Activated naive CD4-positive, alpha-beta T cell treated with anti-CD3 and anti-CD28 coated beads, Interleukin-2, amount 50 U/mL, for 24 hours (primary cell): Measurements from ENCODE around the gene PDE6H.

Source experiments
- H3K27ac Mint-ChIP-seq: one replicate; pipeline ENCODE4 v1.8.0; 2021; ENCODE audit warnings: mild to moderate bottlenecking, mixed read lengths
- H3K27me3 Mint-ChIP-seq: one replicate; pipeline ENCODE4 v1.8.0; 2021; ENCODE audit warnings: mixed read lengths
- H3K36me3 Mint-ChIP-seq: one replicate; pipeline ENCODE4 v1.8.0; 2021; ENCODE audit warnings: mixed read lengths
- H3K4me1 Mint-ChIP-seq: one replicate; pipeline ENCODE4 v1.8.0; 2021; ENCODE audit warnings: mixed read lengths
- H3K4me3 Mint-ChIP-seq: one replicate; pipeline ENCODE4 v1.8.0; 2021; ENCODE audit warnings: mild to moderate bottlenecking, mixed read lengths
- H3K9me3 Mint-ChIP-seq: one replicate; pipeline ENCODE4 v1.8.0; 2021; ENCODE audit warnings: mixed read lengths

PDE6H gene

DNA sequence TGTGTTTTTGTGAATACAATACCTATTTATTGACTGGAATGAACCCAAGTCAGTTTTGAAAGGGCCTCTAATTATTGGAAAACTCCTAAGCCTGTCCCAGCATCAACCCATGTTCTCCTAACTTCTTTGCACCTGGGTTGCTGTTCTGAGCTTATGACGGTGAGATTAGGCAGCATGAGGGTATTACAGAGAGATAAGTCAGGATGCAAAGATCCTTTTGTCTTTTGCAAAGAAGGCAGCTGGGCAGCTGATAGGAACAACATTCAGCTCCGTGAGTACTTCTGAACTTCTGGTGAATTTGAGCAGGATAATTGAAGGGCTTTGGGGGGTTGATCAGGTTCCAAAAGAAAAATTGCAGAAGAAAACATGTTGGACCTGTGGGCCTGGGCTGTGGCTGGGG is at the start of gene PDE6H:
Gene PDE6H (plus strand): TSS at position 227 of the 400 bp plus-strand sequence. CDS start 4,971 bp downstream, outside the sequence.
- Mint-ChIP-seq H3K27ac (no peak within 1 kb of the TSS), H3K9me3 (peaks cover 7% of the 10 kb centered on the region), H3K4me3 (no peak within 1 kb of the TSS), H3K36me3 (peaks cover 3% of the 10 kb centered on the region), H3K27me3 (no peaks in the 10 kb centered on the region), H3K4me1 (peaks cover 58% of the 10 kb centered on the region)

DNA sequence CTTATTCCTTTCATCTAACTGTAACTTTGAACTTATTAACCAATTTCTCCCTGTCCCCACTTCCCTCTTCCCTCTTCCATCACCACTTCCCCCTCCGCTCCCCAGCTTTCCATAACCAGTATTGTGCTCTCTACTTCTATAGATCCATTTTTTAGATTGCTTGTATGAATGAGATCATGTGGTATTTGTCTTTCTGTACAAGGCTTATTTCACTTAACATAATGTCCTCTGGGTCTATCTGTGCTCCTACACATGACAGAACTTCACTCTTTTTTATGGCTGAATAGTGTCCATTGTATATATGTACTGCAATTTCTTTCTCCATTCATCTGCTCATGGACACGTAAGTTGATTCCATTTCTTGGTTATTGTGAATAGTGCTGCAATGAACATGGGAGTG is 48.9 kb upstream of the PDE6H start:
- peaks cover 28% of the 10 kb centered on the region for H3K36me3 Mint-ChIP-seq
- no peaks in the 10 kb centered on the region for H3K9me3 Mint-ChIP-seq
- H3K27me3 Mint-ChIP-seq = no peaks in the 10 kb centered on the region
- H3K4me3 Mint-ChIP-seq = no peak overlapping the region
- no peak overlapping the region for H3K27ac Mint-ChIP-seq
- H3K4me1 Mint-ChIP-seq = peaks cover 42% of the 10 kb centered on the region

DNA sequence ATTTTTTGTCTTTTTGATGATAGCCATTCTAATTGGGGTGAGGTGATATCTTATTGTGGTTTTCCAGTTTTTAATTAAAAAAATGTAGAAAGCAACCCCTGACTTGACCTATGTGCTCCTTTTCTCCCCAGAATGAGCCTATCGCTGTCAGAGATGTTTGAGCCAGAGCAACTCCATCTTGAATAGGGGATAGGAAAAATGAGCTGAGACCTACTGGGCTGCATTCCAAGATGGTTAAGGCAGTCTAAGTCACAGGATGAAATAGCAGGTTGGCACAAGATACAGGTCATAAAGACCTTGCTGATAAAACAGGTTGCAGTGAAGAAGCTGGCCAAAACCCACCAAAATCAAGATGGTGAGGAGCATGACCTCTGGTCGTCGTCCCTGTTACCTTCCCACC is 48.3 kb upstream of the PDE6H start:
- Mint-ChIP-seq H3K36me3 (peaks cover 24% of the 10 kb centered on the region), H3K27ac (no peak overlapping the region), H3K4me1 (peaks cover 37% of the 10 kb centered on the region), H3K4me3 (no peak overlapping the region), H3K27me3 (no peaks in the 10 kb centered on the region), H3K9me3 (no peaks in the 10 kb centered on the region)

DNA sequence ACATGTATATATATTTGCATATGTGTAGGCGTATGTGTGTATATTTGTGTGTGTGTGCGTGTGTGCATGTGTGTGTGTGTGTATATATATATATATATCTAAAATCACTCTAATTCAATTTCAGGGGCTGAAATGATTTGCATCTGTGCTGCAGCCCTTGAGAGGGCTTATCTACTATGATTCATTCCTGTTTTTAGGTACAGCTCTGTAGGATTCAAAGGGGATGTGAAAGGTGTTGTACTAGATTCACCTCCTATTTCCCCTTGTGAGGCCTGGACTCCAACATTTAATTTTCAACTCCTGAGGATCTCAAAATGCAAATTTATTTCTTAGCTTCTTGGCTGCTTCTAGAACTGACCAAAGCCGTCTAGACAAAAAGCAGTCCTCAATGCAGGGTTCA is 45.6 kb upstream of the PDE6H start:
- peaks cover 26% of the 10 kb centered on the region for H3K36me3 Mint-ChIP-seq
- no peaks in the 10 kb centered on the region for H3K9me3 Mint-ChIP-seq
- H3K27me3 Mint-ChIP-seq = no peaks in the 10 kb centered on the region
- no peak overlapping the region for H3K27ac Mint-ChIP-seq
- H3K4me3 Mint-ChIP-seq = no peak overlapping the region
- H3K4me1 Mint-ChIP-seq = peaks cover 15% of the 10 kb centered on the region

DNA sequence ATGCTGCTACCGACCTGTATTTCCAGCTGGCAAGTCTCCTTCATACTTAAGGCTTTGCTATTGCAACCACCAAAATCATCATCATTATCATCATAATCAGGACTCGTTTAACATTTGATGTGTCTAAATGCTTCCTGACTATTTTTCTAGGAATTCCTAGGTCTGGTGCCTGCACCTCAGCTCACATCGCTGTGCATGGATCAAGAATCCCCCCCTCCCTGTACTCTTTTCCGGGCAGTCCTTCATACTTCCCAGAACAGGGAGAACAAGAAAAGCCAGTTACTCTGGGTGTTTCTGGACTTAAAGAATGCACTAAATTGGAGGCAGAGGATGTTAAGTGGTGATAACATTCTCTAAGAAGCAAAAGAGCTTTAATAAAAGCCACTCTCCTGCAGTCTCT is 43.9 kb upstream of the PDE6H start:
- H3K36me3 Mint-ChIP-seq = peaks cover 37% of the 10 kb centered on the region
- peaks cover 28% of the 10 kb centered on the region for H3K4me1 Mint-ChIP-seq
- no peaks in the 10 kb centered on the region for H3K9me3 Mint-ChIP-seq
- no peaks in the 10 kb centered on the region for H3K27me3 Mint-ChIP-seq
- no peak overlapping the region for H3K4me3 Mint-ChIP-seq
- H3K27ac Mint-ChIP-seq = no peak overlapping the region

DNA sequence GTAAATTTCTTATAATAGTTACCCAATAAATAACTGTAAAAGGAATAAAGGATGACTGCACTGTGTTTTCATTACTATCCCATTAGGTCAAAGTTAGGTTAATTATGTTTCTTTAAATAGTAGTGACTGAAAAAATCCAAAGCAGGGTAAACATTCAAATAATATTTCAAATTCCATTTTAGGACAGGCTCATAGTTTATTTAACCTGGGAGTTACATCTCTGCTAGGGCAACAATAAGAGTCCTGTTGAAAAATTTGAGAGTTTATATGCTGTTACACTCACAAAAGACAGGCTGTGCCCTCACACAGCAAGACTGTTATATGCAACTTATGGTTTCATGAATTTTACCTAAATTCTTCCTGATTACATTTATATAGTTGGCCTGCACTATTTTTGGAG is 42.5 kb upstream of the PDE6H start:
- Mint-ChIP-seq H3K27ac (no peak overlapping the region), H3K4me1 (peaks cover 35% of the 10 kb centered on the region), H3K9me3 (no peaks in the 10 kb centered on the region), H3K4me3 (no peak overlapping the region), H3K36me3 (peaks cover 39% of the 10 kb centered on the region), H3K27me3 (no peaks in the 10 kb centered on the region)

DNA sequence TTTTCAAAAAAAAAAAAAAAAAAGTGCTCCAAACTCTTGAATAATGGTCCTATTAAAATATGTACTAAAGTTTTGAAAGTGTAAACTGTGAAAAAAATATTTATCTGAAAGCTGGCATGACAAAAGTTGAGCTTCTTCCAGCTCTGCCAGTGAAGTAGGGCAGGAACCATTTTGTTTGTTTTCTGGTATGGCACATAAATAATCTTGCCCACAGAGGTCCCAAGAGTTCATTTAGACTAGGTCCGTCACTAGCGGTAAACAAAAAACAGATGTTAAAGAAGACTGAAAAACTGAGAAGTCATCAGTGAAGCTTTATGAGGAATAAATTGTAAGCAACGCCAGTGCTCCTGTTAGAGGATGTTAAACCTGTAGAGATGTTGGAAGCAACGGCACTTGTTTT is 41.5 kb upstream of the PDE6H start:
- Mint-ChIP-seq H3K27me3 (no peaks in the 10 kb centered on the region), H3K27ac (no peak overlapping the region), H3K4me3 (no peak overlapping the region), H3K4me1 (peaks cover 45% of the 10 kb centered on the region), H3K9me3 (no peaks in the 10 kb centered on the region), H3K36me3 (peaks cover 39% of the 10 kb centered on the region)

DNA sequence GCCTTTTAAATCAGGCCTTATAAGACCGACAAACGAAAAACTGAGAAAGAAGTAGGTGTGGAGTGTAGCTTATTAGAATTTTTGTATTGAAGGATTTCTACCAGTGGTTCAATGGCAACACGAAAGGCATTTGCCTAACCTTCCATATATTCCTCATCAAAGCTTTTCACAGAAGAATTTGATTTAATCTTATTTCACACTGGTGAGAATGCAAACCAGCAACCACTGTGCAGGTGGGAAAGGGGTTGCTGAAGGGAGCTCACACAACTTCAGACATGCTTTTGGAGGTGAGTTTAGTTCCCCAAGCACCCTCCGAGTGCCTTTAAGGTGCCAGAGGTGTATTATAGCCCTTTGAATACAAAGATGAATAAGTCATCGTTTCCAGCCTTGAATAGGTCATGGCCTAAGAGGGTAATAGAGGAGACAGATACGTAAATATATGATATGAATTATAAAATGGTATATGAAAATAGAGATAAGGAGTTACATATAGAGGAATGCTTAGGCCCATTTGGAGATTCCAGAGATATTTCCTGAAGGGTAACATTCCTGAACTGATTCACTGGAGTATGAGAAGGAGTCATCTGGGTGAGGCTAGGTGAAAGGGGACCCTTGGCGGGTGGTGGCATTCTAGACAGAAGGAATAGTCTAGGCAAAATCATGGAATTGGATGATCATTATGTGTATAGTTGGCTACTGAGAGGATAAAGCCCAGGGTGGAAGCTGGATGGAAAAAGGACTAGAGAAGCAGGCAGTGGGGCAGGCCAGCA is 40.9 kb upstream of the PDE6H start:
- Mint-ChIP-seq H3K9me3 (no peaks in the 10 kb centered on the region), H3K27me3 (no peaks in the 10 kb centered on the region), H3K4me3 (no peak overlapping the region)

DNA sequence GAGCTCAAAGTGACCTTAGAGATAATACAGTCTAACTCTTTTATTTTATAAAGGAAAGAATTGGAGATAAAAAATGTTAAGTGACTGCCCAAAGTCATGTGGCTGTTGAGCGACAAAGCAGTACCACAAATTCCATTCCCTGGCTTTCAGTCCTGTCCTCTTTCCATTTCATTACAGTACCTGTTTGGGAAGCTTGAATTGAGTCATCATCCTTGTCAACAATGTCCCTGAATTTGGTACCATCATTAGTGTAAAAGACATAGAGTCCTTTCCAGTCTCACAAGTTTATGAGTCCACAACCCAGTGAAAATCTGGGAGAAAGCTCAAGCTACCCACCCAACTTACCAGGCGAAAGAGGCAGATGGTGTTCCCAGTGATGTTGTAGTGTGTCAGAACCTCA is 38.3 kb upstream of the PDE6H start:
- H3K36me3 Mint-ChIP-seq = peaks cover 41% of the 10 kb centered on the region
- no peak overlapping the region for H3K27ac Mint-ChIP-seq
- H3K27me3 Mint-ChIP-seq = no peaks in the 10 kb centered on the region
- no peak overlapping the region for H3K4me3 Mint-ChIP-seq
- peaks cover 66% of the 10 kb centered on the region for H3K4me1 Mint-ChIP-seq
- H3K9me3 Mint-ChIP-seq = no peaks in the 10 kb centered on the region

More for the DNA sequence above, 40.9 kb upstream of the PDE6H start:
- Mint-ChIP-seq H3K27ac (peak overlapping the region; percentile 56), H3K36me3 (peaks cover 39% of the 10 kb centered on the region), H3K4me1 (peaks cover 51% of the 10 kb centered on the region)

DNA sequence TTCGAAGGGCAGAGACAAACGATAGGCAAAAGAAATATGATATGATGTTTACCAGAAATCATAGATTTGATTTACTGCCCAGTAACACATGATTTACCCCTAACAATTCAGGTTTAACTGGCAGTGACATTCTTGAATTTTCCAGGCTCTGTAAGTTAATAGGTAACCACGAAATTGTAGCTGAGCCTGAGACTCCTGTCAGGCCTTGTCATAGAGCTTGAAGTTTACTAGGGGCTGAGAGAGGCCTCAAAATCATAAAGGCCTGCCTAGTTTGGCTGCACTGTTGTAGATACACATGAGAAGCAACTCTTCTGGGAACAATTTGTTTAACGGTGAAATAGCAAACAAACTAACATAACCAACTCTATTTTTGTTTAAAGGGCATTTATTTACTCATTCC is 37.8 kb upstream of the PDE6H start:
- Mint-ChIP-seq H3K9me3 (no peaks in the 10 kb centered on the region), H3K36me3 (peaks cover 46% of the 10 kb centered on the region), H3K4me1 (peaks cover 72% of the 10 kb centered on the region), H3K27me3 (no peaks in the 10 kb centered on the region), H3K27ac (no peak overlapping the region), H3K4me3 (no peak overlapping the region)

DNA sequence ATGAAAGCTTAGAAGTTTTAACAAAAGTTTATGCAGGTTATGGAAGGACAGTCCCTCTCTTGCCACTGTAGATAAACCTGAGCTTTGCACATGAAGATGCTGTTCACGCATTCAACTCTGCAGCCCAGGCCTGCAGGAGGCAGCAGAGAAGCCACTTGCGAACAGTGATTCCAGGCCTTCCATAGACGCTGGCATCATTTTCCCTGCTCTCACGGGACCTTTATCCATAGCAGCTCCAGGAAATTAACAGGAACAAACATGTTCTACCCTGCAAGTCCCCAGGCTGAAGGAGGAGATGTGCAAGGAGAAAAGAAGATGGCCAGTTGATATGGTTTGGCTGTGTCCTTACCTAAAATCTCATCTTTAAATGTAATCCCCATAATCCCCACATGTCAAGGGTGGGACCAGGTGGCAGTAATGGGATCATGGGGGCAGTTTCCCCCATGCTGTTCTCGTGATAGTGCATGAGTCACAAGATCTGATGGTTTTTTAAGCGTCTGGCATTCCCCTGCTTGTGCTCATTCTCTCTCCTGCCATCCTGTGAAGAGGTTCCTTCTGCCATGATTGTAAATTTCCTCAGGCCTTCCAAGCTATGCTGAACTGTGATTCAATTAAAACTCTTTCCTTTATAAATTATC is 36.5 kb upstream of the PDE6H start:
- peak overlapping the region; percentile 9 for H3K27ac Mint-ChIP-seq
- peaks cover 49% of the 10 kb centered on the region for H3K36me3 Mint-ChIP-seq
- no peaks in the 10 kb centered on the region for H3K9me3 Mint-ChIP-seq
- H3K27me3 Mint-ChIP-seq = no peaks in the 10 kb centered on the region
- H3K4me1 Mint-ChIP-seq = peaks cover 74% of the 10 kb centered on the region
- no peak overlapping the region for H3K4me3 Mint-ChIP-seq

DNA sequence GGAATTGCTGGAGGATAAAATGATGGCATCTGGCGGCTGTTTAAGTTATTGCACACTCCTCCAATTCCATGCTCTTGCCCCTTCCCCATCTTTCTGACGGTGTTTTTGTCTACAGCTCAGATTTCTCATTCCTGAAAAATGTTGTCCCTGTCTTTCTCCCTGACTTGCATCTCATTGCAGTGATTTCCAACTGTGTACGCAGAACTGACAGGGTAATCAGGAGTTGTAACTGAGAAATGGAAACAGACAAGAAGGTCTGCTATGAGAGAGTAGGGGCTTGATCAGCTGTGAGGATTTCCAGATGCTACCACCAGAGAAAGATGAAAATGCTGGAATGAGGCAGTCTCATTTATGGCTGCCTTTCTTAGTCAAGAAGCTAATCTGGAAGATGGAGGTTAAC is 35.8 kb upstream of the PDE6H start:
- H3K4me1 Mint-ChIP-seq = peaks cover 74% of the 10 kb centered on the region
- H3K27ac Mint-ChIP-seq = peak overlapping the region; percentile 89

DNA sequence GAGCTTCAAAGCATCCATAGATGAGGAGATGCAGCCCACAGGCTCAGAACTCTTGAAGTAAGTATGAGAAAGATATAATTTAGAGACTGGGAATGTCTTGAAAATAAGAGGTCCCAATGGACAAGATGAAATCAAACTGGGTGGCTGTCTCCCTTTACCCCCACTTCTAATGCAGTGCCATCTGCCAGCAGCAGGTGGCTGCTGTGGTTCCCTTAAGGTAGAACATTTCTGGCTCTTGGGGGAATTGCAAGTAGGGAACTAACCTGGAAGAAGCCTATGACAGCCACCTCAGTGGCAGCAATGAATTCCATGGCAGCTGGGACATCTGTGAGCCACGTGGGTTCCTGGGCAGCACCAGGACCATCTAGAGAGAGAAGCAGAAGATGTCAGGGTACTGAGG is 35.2 kb upstream of the PDE6H start:
- H3K36me3 Mint-ChIP-seq = peaks cover 46% of the 10 kb centered on the region
- H3K4me3 Mint-ChIP-seq = peak overlapping the region; percentile 47
- H3K4me1 Mint-ChIP-seq = peaks cover 68% of the 10 kb centered on the region
- H3K9me3 Mint-ChIP-seq = no peaks in the 10 kb centered on the region
- H3K27ac Mint-ChIP-seq = peak overlapping the region; percentile 89
- no peaks in the 10 kb centered on the region for H3K27me3 Mint-ChIP-seq

More for the DNA sequence above, 35.8 kb upstream of the PDE6H start:
- Mint-ChIP-seq H3K36me3 (peaks cover 48% of the 10 kb centered on the region), H3K27me3 (no peaks in the 10 kb centered on the region), H3K4me3 (no peak overlapping the region), H3K9me3 (no peaks in the 10 kb centered on the region)

DNA sequence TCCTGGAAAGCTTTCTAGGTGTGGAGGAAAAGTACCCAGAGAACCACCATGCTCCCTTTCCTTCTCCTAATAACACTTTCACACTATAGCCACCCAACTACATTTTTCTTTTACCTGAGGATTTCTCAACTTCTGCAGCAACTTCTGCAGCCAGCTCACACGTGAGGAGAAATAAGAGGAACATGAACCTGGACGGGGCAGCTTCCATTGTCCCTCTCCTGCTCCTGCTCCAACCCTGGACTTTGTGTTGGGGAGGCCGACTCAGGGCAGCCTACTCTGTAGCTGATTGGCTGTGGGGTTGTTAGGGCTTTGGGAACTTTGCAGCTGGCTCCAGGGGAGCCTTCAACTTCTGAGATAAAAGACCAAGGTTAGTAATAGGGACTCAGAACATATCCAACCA is 34.5 kb upstream of the PDE6H start, which contains the start of gene ERP27:
Gene ERP27 (minus strand): TSS at position 237 of the 400 bp plus-strand sequence. CDS start 29 bp downstream, at position 208.
- Mint-ChIP-seq H3K27me3 (no peaks in the 10 kb centered on the region), H3K36me3 (peaks cover 44% of the 10 kb centered on the region), H3K27ac (peak within 1 kb of the TSS; percentile 95), H3K9me3 (no peaks in the 10 kb centered on the region), H3K4me3 (peak within 1 kb of the TSS; percentile 47), H3K4me1 (peaks cover 63% of the 10 kb centered on the region)

DNA sequence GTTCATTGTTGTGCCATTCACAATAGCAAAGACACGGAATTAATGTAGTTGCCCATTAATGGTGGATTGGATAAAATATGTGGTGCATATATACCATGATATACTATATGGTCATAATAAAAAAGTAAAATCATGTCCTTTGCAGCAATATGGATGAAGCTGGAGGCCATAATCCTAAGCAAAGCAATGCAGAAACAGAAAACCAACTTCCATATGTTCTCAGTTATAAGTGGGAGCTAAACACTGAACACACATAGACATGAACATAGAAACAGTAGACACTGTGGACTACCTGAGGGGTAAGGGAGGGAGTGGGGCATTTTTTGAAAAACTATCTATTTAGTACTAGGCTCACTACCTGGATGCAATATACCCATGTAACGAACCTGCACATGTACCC is 31.5 kb upstream of the PDE6H start:
- Mint-ChIP-seq H3K4me3 (no peak overlapping the region), H3K27me3 (no peaks in the 10 kb centered on the region), H3K4me1 (peaks cover 63% of the 10 kb centered on the region), H3K27ac (no peak overlapping the region), H3K9me3 (no peaks in the 10 kb centered on the region), H3K36me3 (peaks cover 49% of the 10 kb centered on the region)

DNA sequence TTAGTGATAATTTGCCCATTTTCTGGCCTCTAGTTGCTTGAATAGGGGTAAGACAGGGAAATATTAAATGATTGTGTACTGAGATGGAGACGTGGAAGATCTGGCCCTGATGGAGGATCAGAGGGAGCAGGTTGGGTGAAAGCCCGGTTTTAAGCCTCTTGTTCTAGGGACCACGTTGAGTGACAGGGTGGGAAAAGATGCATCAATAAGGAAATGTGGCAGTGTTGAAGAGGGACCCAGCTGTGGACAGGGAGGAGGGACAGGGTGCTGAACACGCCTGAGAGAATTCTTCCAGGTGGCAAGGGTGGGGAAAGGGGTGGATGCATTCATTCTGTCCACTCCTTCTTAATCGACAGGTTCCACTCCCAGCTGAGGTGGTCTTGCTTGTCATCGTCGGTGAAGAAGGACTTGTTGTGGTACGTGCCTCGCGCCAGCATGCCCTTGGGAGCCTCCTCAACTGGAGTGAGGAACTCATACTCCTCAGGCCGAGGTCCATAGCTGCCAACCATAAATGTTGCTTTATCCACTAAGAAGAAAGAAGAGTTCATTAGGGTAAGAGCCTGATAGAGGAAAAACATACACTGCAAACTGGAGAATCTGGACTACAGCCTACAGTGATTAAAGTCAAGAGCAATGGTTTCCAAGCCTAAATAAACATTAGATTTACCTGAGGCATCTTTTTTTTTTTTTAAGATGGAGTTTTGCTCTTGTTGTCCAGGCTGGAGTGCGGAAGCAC is 30.5 kb upstream of the PDE6H start:
- Mint-ChIP-seq H3K9me3 (no peaks in the 10 kb centered on the region), H3K27ac (peak overlapping the region; percentile 81), H3K4me1 (peaks cover 63% of the 10 kb centered on the region), H3K36me3 (peaks cover 49% of the 10 kb centered on the region), H3K27me3 (no peaks in the 10 kb centered on the region), H3K4me3 (no peak overlapping the region)
